Fibroblast of peridontal ligament (primary cell): ENCODE data around the gene ACOT7.
A peak's percentile ranks its signal among the peaks of the same experiment; 100 is the strongest.

Source experiments
- DNase-seq: peaks from one replicate; pipeline ENCODE4 v3.0.0-alpha.2; 2010; ENCODE audit errors: extremely low read depth

The ACOT7 gene

GRCh38 chr1:6288665-6289064, 104.9 kb downstream of the ACOT7 start:
- DNase-seq = no peak

GRCh38 chr1:6288026-6288425, 105.5 kb downstream of the ACOT7 start:
- no peak for DNase-seq

GRCh38 chr1:6287431-6287886, 106.1 kb downstream of the ACOT7 start:
- DNase-seq = peak; percentile 65

GRCh38 chr1:6287029-6287428, 106.5 kb downstream of the ACOT7 start:
- DNase-seq = no peak

GRCh38 chr1:6286266-6286665, 107.3 kb downstream of the ACOT7 start:
- DNase-seq = no peak

GRCh38 chr1:6285336-6285735, 108.2 kb downstream of the ACOT7 start:
- DNase-seq = no peak

- no peak for DNase-seq
These were observed 110.8 kb downstream of the ACOT7 start for GRCh38 chr1:6282577-6283270.

- no peak for DNase-seq
These were observed 111.8 kb downstream of the ACOT7 start for GRCh38 chr1:6281511-6282402.

- no peak for DNase-seq
These were observed 112.7 kb downstream of the ACOT7 start for GRCh38 chr1:6280761-6281451.

- no peak for DNase-seq
These were observed 113.8 kb downstream of the ACOT7 start for GRCh38 chr1:6279613-6280383.

- no peak for DNase-seq
These were observed 114.5 kb downstream of the ACOT7 start for GRCh38 chr1:6279066-6279465.

GRCh38 chr1:6278263-6278662, 115.3 kb downstream of the ACOT7 start:
- DNase-seq = no peak

GRCh38 chr1:6276811-6277555, 116.6 kb downstream of the ACOT7 start:
- no peak for DNase-seq

GRCh38 chr1:6275826-6276782, 117.5 kb downstream of the ACOT7 start:
- DNase-seq = peak; percentile 85

- no peak for DNase-seq
These were observed 118.9 kb downstream of the ACOT7 start for GRCh38 chr1:6274622-6275139.

- no peak for DNase-seq
These were observed 119.5 kb downstream of the ACOT7 start for GRCh38 chr1:6274102-6274501.

- DNase-seq = peak; percentile 19
These were observed 120.1 kb downstream of the ACOT7 start for GRCh38 chr1:6273380-6273891.

- DNase-seq = no peak
These were observed 120.7 kb downstream of the ACOT7 start for GRCh38 chr1:6272868-6273267.

GRCh38 chr1:6272452-6272851, 121.1 kb downstream of the ACOT7 start:
- DNase-seq = no peak
